PFSK-1 (cell line): ENCODE results near the gene USP20.

ENCODE experiments used
- REST ChIP-seq, 2 experiments: IDR thresholded peaks; 2 replicates each; pipeline versions ENCODE4 v1.6.1 to v1.8.0; 2011 to 2012; ENCODE audit warnings: low read depth in 2 of 2, low read length in 2 of 2, control low read depth in 1 of 2, inconsistent platforms in 1 of 2, mild to moderate bottlenecking in 1 of 2, moderate library complexity in 1 of 2; ENCODE audit not compliant: insufficient read depth in 1 of 2
- TAF1 ChIP-seq: IDR thresholded peaks from 2 replicates; pipeline ENCODE4 v1.6.1; 2012; ENCODE audit warnings: low read length, control low read depth, borderline replicate concordance; ENCODE audit not compliant: insufficient read depth

DNA sequence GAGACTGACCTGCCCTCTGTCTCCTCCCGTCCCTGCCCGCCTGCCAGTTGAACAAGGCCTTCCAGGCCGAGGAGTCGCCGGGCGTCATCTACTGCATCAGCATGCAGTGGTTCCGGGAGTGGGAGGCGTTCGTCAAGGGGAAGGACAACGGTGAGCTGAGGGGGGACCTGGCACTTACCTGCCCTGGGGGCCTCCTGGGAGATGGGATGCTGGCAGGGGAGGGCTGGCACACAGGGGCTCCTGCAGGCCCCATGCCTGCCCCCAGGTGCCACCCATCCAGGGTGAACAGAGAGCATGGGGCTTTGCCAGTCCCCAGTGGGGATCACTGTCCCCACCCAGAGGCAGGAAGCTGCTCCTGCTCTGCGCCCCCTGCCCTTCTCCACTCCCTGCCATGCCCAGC lies 43.0 kb downstream of the USP20 start:
- TF ChIP-seq TAF1 (no peak), REST (IDR thresholded peaks at IDR 0.05; ENCODE audit: insufficient read depth in 1 of 2, low read depth in 2 of 2, low read length in 2 of 2) (no peak)
